Astrocyte (in vitro differentiated cells and primary cell): ENCODE measurements around the gene STK33. TPM values are rescaled to one million over a fixed set of nuclear protein-coding genes. Genes with fewer than 3 reads are reported as not detected.
A peak's percentile ranks its signal among the peaks of the same experiment; 100 is the strongest.

ENCODE experiments used
- DNase-seq: peaks from one replicate; pipeline ENCODE4 v3.0.0-alpha.2; 2010; ENCODE audit warnings: low read depth
- FAIRE-seq: peaks from 2 replicates; lab custom pipeline; 2011; peaks lifted over from hg19 to GRCh38; lab: Jason Lieb, UNC
- H2AFZ ChIP-seq: 2 replicates; pipeline ENCODE4 v1.6.0; 2012; ENCODE audit warnings: low read depth, low read length, inconsistent platforms
- H3K27ac ChIP-seq: 2 replicates; pipeline ENCODE4 v1.5.1; 2011; ENCODE audit warnings: low read depth, low read length, inconsistent platforms
- H3K27me3 ChIP-seq: 2 replicates; pipeline ENCODE4 v1.6.0; 2011; ENCODE audit warnings: low read length, inconsistent platforms; ENCODE audit not compliant: insufficient read depth
- H3K36me3 ChIP-seq: 2 replicates; pipeline ENCODE4 v1.5.1; 2011; ENCODE audit warnings: low read length, inconsistent platforms; ENCODE audit not compliant: insufficient read depth
- H3K4me1 ChIP-seq: 2 replicates; pipeline ENCODE4 v1.5.1; 2011; ENCODE audit warnings: low read length, inconsistent platforms; ENCODE audit not compliant: insufficient read depth
- H3K4me2 ChIP-seq: 2 replicates; pipeline ENCODE4 v1.6.0; 2012; ENCODE audit warnings: low read length, inconsistent platforms
- H3K4me3 ChIP-seq: 2 replicates; pipeline ENCODE4 v1.5.1; 2011; ENCODE audit warnings: low read depth, mild to moderate bottlenecking, low read length, inconsistent platforms; ENCODE audit not compliant: insufficient read depth
- H3K79me2 ChIP-seq: 2 replicates; pipeline ENCODE4 v1.6.0; 2012; ENCODE audit warnings: mild to moderate bottlenecking, low read length, inconsistent platforms; ENCODE audit not compliant: insufficient read depth
- H3K9ac ChIP-seq: 2 replicates; pipeline ENCODE4 v1.6.0; 2012; ENCODE audit warnings: mild to moderate bottlenecking, low read length, inconsistent platforms
- H3K9me3 ChIP-seq: 2 replicates; pipeline ENCODE4 v1.5.1; 2012; ENCODE audit warnings: low read depth, mild to moderate bottlenecking, low read length, inconsistent platforms; ENCODE audit not compliant: insufficient read depth
- H4K20me1 ChIP-seq: 2 replicates; pipeline ENCODE4 v1.6.0; 2012; ENCODE audit warnings: low read length, inconsistent platforms; ENCODE audit not compliant: insufficient read depth
- H3K27ac Mint-ChIP-seq: one replicate; pipeline ENCODE4 v1.8.0; 2021; ENCODE audit warnings: mild to moderate bottlenecking, mixed read lengths; ENCODE audit not compliant: unreplicated experiment
- H3K27me3 Mint-ChIP-seq: one replicate; pipeline ENCODE4 v1.8.0; 2021; ENCODE audit warnings: low read depth, mixed read lengths; ENCODE audit not compliant: unreplicated experiment
- H3K36me3 Mint-ChIP-seq: one replicate; pipeline ENCODE4 v1.8.0; 2021; ENCODE audit warnings: low read depth, mixed read lengths; ENCODE audit not compliant: unreplicated experiment
- H3K4me1 Mint-ChIP-seq: one replicate; pipeline ENCODE4 v1.8.0; 2021; ENCODE audit warnings: low read depth, mixed read lengths; ENCODE audit not compliant: unreplicated experiment
- H3K4me3 Mint-ChIP-seq: one replicate; pipeline ENCODE4 v1.8.0; 2021; ENCODE audit warnings: mild to moderate bottlenecking, moderate library complexity, mixed read lengths; ENCODE audit not compliant: unreplicated experiment
- H3K9me3 Mint-ChIP-seq: one replicate; pipeline ENCODE4 v1.8.0; 2021; ENCODE audit warnings: mild to moderate bottlenecking, mixed read lengths; ENCODE audit not compliant: unreplicated experiment
- CTCF ChIP-seq: IDR thresholded peaks from 2 replicates; pipeline ENCODE4 v1.5.1; 2011; ENCODE audit warnings: low read depth, mild to moderate bottlenecking, inconsistent platforms, low read length, moderate library complexity; ENCODE audit not compliant: insufficient read depth
- EZH2 ChIP-seq: IDR thresholded peaks from 2 replicates; pipeline ENCODE4 v1.6.1; 2012; ENCODE audit warnings: mild to moderate bottlenecking, low read length, inconsistent platforms; ENCODE audit not compliant: insufficient read depth
- total RNA-seq: library from RNA; stranded (reverse); gene quantifications from 2 replicates; pipeline ENCODE4 v1.2.1, GENCODE V29; 2021

STK33 gene
- total RNA-seq, 1 donor from 2014 or later: 7.5 TPM

GRCh38 chr11:8390851-8391612, 203.0 kb downstream of the STK33 start:
- Histone ChIP-seq H3K4me3 (no peak overlapping the region), H3K4me2 (no peak overlapping the region), H4K20me1 (no peaks in the 10 kb centered on the region), H3K9me3 (no peaks in the 10 kb centered on the region), H3K27ac (no peak overlapping the region), H3K27me3 (no peaks in the 10 kb centered on the region), H3K9ac (no peak overlapping the region), H3K4me1 (no peaks in the 10 kb centered on the region), H3K36me3 (no peaks in the 10 kb centered on the region), H3K79me2 (no peaks in the 10 kb centered on the region), H2AFZ (no peak overlapping the region)
- TF ChIP-seq CTCF (no peak), EZH2 (no peak)
- no peaks in the 10 kb centered on the region for H3K36me3 Mint-ChIP-seq
- H3K27ac Mint-ChIP-seq: no peak overlapping the region
- H3K9me3 Mint-ChIP-seq: no peaks in the 10 kb centered on the region
- H3K27me3 Mint-ChIP-seq: no peaks in the 10 kb centered on the region
- no peak overlapping the region for H3K4me3 Mint-ChIP-seq
- DNase-seq (no peak), FAIRE-seq (no peak)
- peaks cover 6% of the 10 kb centered on the region for H3K4me1 Mint-ChIP-seq

GRCh38 chr11:8389029-8389996, 204.7 kb downstream of the STK33 start:
- H3K4me3 ChIP-seq: no peak overlapping the region
- no peak for TF ChIP-seq EZH2
- no peak for TF ChIP-seq CTCF

More at GRCh38 chr11:8389029-8389996, 204.7 kb downstream of the STK33 start:
- no peak overlapping the region for H3K27ac ChIP-seq
- H3K27me3 Mint-ChIP-seq: no peaks in the 10 kb centered on the region
- H3K36me3 ChIP-seq: no peaks in the 10 kb centered on the region
- no peaks in the 10 kb centered on the region for H3K9me3 ChIP-seq
- H3K4me1 ChIP-seq: no peaks in the 10 kb centered on the region
- DNase-seq (peak; percentile 5), FAIRE-seq (no peak)
- peaks cover 3% of the 10 kb centered on the region for H3K36me3 Mint-ChIP-seq
- no peaks in the 10 kb centered on the region for H3K27me3 ChIP-seq
- H3K79me2 ChIP-seq: no peaks in the 10 kb centered on the region
- peak overlapping the region; percentile 41 for H3K4me2 ChIP-seq
- peaks cover 9% of the 10 kb centered on the region for H3K4me1 Mint-ChIP-seq
- peak overlapping the region; percentile 56 for H2AFZ ChIP-seq
- H4K20me1 ChIP-seq: no peaks in the 10 kb centered on the region
- no peak overlapping the region for H3K4me3 Mint-ChIP-seq
- H3K27ac Mint-ChIP-seq: no peak overlapping the region
- no peaks in the 10 kb centered on the region for H3K9me3 Mint-ChIP-seq
- no peak overlapping the region for H3K9ac ChIP-seq
